ENCODE data around the gene SIAH2.

DNA sequence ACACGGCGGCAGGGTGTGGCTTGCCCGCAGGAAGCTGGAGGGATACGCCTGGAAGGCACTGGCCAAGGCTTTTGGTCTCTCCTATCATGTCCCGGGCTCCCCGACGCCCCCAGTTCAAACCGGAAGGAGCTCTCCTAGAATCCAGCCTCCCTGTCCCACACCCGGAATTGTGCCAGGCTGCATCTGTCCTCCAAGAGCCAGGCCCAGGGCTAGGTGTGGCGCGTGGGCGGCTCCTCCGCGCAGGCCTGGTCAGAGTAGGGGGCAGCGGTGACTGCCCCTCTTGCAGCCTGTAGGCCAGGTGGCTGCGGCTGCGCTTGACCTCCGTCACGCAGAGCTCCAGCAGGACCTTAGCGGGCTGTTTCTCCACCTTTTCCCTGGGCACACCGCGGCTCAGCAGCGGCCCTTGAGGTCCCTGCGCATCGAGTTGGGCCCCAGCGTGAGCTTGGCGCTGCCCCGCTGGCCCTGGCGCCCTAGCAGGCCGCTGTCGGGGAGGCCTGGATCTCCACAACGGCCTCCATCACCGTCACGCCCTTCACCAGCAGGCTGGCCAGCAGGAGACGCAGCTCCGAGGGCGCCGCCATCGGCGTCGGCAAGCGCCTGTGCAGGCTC is 15.9 kb upstream of the SIAH2 start:
- TF ChIP-seq POLR2A (IDR thresholded peaks at IDR 0.05): no peak
- TF ChIP-seq, protein P1, sequence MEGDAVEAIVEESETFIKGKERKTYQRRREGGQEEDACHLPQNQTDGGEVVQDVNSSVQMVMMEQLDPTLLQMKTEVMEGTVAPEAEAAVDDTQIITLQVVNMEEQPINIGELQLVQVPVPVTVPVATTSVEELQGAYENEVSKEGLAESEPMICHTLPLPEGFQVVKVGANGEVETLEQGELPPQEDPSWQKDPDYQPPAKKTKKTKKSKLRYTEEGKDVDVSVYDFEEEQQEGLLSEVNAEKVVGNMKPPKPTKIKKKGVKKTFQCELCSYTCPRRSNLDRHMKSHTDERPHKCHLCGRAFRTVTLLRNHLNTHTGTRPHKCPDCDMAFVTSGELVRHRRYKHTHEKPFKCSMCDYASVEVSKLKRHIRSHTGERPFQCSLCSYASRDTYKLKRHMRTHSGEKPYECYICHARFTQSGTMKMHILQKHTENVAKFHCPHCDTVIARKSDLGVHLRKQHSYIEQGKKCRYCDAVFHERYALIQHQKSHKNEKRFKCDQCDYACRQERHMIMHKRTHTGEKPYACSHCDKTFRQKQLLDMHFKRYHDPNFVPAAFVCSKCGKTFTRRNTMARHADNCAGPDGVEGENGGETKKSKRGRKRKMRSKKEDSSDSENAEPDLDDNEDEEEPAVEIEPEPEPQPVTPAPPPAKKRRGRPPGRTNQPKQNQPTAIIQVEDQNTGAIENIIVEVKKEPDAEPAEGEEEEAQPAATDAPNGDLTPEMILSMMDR (IDR thresholded peaks at IDR 0.05): no peak

Measured in adrenal gland (tissue), 5 donors.